SK-N-SH treated with all-trans-retinoic acid at 6 μM for 48 hours (cell line): ENCODE measurements around the gene NR2F2.

Experiments used
- CSRNP3 ChIP-seq: fragments of 250-450 bp; sonication (Bioruptor Pico); IDR thresholded peaks from 2 replicates; pipeline ENCODE4 v1.5.1; 2021; ENCODE audit warnings: mild to moderate bottlenecking, moderate library complexity
- POU6F1 ChIP-seq: fragments of 250-450 bp; sonication (Bioruptor Pico); IDR thresholded peaks from 2 replicates; pipeline ENCODE4 v1.8.0; 2021; ENCODE audit warnings: low read depth, mild to moderate bottlenecking, moderate library complexity, borderline replicate concordance
- TOX ChIP-seq: fragments of 250-450 bp; sonication (Bioruptor Pico); IDR thresholded peaks from 2 replicates; pipeline ENCODE4 v1.8.0; 2021; ENCODE audit warnings: mild to moderate bottlenecking, moderate library complexity, borderline replicate concordance
- TF ChIP-seq, protein P1 (sequence below): fragments of 250-450 bp; sonication (Bioruptor Pico); IDR thresholded peaks from 2 replicates; pipeline ENCODE4 v1.5.1; 2020; ENCODE audit warnings: low read depth, mild to moderate bottlenecking, moderate library complexity

- no peak for TF ChIP-seq TOX (CRISPR knock-in tag)
- TF ChIP-seq, protein P1, sequence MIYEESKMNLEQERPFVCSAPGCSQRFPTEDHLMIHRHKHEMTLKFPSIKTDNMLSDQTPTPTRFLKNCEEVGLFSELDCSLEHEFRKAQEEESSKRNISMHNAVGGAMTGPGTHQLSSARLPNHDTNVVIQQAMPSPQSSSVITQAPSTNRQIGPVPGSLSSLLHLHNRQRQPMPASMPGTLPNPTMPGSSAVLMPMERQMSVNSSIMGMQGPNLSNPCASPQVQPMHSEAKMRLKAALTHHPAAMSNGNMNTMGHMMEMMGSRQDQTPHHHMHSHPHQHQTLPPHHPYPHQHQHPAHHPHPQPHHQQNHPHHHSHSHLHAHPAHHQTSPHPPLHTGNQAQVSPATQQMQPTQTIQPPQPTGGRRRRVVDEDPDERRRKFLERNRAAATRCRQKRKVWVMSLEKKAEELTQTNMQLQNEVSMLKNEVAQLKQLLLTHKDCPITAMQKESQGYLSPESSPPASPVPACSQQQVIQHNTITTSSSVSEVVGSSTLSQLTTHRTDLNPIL (CRISPR knock-in tag): no peak
- no peak for TF ChIP-seq CSRNP3 (CRISPR knock-in tag)
- TF ChIP-seq POU6F1 (CRISPR knock-in tag): no peak
These were observed 38.9 kb downstream of the NR2F2 start for GRCh38 chr15:96369351-96369750.
